IPS-NIHi7 (cell line): Measurements from ENCODE around the gene ABHD4.
A peak's percentile ranks its signal among the peaks of the same experiment; 100 is the strongest.
"Not testable (repeated sequence)": the region's sequence is repeated elsewhere in the genome, so short reads cannot be mapped to it uniquely, and the experiment has no call there.

ENCODE experiments used
- DNase-seq: peaks from one replicate; pipeline ENCODE4 v3.0.0; 2012; ENCODE audit warnings: mixed read lengths; ENCODE audit errors: extremely low spot score

The ABHD4 gene

GRCh38 chr14:22627506-22628263, 29.6 kb downstream of the ABHD4 start:
- DNase-seq, result no peak

- DNase-seq, result no peak
Observed at GRCh38 chr14:22629361-22629760, 31.3 kb downstream of the ABHD4 start.

DNA sequence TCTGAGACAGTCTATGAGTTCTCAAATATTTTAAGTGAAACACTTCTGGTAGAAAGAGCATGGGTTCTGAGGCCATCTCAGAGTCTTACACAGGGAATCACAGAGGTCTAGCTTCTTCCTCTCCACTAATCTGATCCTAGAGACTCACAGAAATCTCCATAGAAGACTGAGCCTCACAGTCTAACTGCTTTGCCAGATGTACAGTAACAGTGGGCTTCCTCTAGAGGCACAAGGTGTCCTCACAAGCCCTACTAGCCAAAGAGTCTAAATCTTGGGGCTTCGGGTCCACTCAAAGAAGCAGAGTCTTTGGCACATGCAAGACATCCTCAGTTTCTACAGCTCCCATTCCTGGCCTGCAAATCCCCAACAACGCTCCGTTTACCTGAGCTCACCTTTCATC, 32.0 kb downstream of the ABHD4 start:
- DNase-seq, result no peak

- DNase-seq, result no peak
Observed at GRCh38 chr14:22630486-22630885, 32.4 kb downstream of the ABHD4 start.

DNA sequence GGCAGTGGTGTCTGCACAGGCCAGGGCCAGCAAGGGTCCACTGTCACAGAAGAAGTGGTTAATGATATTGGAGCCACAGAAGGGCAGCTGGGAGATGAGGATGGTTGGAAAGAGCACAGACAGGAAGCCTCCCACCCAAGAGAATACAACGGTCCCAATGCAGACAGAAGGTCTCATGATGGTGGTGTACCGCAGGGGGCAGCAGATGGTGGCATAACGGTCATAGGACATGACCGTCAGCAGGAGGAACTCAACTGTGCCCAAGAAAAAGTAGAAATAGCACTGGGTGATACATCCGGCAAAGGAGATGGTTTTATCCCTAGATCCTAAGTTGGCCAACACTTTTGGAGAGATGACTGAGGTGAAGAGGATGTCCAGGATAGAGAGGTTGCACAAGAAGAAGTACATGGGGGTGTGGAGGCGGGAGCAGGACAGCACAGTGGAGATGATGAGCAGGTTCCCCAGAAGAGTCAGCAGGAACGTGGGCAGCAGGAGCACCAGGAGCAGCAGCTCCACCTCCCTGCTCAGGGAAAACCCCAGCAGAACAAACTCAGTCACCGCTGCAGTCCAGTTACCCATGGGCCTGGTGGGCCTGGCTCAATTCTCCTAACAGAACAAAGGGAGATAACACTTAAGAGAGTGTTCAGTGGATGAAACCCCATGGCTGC, 36.3 kb downstream of the ABHD4 start:
- DNase-seq, result no peak

GRCh38 chr14:22635980-22636379, 37.9 kb downstream of the ABHD4 start:
- not testable (repeated sequence) for DNase-seq

- no peak for DNase-seq
Observed at GRCh38 chr14:22640192-22640591, 42.1 kb downstream of the ABHD4 start.

GRCh38 chr14:22641846-22642245, 43.7 kb downstream of the ABHD4 start:
- DNase-seq, result no peak

- DNase-seq, result no peak
Observed at GRCh38 chr14:22644305-22644635, 46.2 kb downstream of the ABHD4 start, which contains the start of gene OR6J1. Gene OR6J1 (minus strand): TSS chr14:22644352. CDS start chr14:22634811, 9,541 bp downstream.

DNA sequence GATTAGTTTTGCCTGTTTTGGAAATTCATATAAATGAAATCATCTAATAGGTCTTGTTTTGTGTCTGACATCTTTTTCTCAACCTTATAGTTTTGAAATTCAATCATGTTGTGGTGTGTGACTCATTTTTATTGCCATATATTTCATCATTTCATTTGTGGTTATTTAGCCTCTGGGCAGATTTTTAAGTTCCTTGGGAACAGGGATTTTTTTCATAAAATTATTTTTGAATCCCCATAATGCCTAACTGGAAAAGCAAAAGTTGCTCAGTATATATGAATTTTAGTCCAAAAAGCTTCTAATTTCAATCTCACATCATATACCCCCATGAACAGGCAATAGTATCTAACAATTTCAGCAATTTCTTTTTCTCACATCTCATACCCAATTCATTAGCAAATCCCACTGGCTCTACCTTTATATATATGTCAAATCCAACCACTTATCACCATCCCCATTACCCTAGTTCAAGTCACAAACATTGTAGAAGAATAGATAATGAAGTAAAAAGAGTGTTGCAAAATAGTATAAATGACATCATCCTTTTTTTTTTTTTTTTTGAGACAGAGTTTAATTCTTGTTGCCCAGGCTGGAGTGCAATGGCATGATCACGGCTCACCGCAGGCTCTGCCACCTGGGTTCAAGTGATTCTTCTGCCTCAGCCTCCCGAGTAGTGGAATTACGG, 48.6 kb downstream of the ABHD4 start:
- DNase-seq, result no peak

- DNase-seq, result no peak
Observed at GRCh38 chr14:22648506-22648905, 50.4 kb downstream of the ABHD4 start.

GRCh38 chr14:22650046-22650739, 52.1 kb downstream of the ABHD4 start:
- no peak for DNase-seq

DNA sequence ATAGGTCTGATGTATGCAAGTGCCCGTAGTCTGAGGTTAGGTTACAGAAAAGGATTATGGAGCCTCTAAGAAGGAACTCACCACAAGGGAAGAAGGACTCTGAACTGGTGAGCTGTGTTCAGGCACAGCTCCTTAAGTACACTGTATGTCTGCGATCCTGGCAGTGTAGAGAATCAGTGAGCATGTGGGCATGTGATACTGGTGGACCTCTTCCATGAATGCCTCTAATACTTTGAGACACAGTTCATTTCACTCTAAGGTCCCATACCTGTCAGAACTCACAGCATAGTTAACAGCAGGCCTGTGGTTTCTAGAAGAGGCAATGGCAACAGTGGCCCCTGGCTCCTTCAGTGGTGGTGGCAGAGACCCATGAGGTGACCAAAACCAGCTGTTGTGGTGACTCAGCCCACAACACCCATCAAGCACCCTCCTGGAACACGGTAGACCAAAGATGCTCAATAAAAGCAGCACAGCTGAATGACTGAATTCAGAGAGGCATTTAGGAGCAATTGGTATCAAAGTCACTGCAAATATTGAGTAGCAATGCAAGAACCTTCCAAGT, 52.9 kb downstream of the ABHD4 start:
- DNase-seq, result no peak

- DNase-seq, result no peak
Observed at GRCh38 chr14:22651586-22651985, 53.5 kb downstream of the ABHD4 start.

DNA sequence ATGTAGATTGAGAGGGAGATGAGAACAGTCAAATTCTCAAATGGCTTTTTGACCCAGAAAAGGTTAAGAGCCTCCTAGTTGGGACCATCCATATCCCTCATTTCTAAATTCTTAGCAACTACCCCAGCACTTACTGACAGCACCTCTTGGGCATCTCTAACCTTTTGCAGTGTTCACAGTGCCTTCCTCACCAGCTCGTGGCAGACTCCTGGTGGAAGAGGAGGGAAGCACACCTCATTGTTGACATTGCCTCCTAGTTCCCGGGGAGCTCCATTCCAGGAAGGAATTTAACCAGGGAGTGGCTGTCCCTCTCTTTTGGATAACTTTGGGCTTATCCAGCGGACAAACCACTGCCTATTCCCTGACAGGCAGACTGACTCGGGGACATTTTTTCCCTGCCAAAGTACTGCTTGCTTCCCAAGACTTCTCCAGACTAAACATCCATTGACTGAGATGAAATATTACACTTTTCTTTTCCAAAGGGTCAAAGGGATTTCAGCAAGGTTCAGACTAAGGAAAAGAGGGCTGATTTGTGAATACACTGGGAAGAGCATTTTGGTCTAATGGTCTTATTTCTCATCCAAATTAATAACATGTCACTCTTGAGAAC, 55.0 kb downstream of the ABHD4 start:
- DNase-seq, result peak; percentile 89

GRCh38 chr14:22656226-22656625, 58.1 kb downstream of the ABHD4 start:
- DNase-seq, result no peak

- no peak for DNase-seq
Observed at GRCh38 chr14:22656945-22657731, 59.0 kb downstream of the ABHD4 start.

DNA sequence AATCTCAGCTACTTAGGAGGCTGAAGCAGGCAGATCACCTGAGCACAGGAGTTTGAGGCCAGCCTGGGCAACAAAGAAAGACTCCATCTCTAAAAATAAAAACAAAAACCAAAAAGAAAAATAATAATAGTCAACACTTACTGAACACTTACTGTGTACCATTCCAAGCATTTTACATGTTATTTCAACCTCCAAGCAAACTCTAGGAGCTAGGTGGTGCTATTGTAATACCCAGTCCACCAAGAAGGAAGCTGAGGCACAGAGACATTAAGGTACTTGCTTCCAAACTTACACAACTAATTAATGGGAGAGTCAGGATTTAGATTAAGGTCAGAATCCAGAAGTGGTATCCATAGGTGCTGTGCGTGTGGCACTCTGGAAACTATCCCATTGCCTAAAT, 59.8 kb downstream of the ABHD4 start:
- DNase-seq, result no peak

- DNase-seq, result no peak
Observed at GRCh38 chr14:22658946-22659345, 60.8 kb downstream of the ABHD4 start.

DNA sequence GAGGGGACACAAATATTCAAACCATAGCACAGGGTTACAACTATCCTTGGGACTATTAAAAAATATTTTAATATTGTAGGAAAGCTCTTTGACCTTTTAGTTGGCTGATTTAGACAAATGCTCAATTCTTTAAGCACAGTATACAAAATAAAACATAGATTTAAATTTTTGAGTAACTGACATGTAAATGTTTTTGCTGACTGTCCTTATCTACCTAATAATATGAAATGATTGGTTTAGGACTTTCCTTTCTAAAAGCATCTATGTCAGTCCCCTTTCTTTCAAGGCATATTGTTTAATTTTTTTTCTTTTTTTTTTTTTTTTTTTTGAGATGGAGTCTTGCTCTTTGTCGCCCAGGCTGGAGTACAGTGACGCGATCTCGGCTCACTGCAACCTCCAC, 62.6 kb downstream of the ABHD4 start:
- no peak for DNase-seq
